Trophoblast cell (in vitro differentiated cells and primary cell): Measurements from ENCODE around the gene MAST4.
A peak's percentile ranks its signal among the peaks of the same experiment; 100 is the strongest.

Experiments used
- DNase-seq, 2 donors: peaks; one replicate each; pipeline ENCODE4 v3.0.0-alpha.2; 2016
- H2AFZ ChIP-seq: 2 replicates; pipeline ENCODE4 v1.6.1; 2013; ENCODE audit warnings: low read length, moderate library complexity, mild to moderate bottlenecking; ENCODE audit not compliant: insufficient read depth, poor library complexity
- H2AK5ac ChIP-seq: 2 replicates; pipeline ENCODE4 v1.6.1; 2013; ENCODE audit warnings: mild to moderate bottlenecking, low read length
- H2BK120ac ChIP-seq: 2 replicates; pipeline ENCODE4 v1.6.1; 2013; ENCODE audit warnings: low read length, mild to moderate bottlenecking, moderate library complexity; ENCODE audit not compliant: insufficient read depth, poor library complexity
- H2BK12ac ChIP-seq: 2 replicates; pipeline ENCODE4 v1.6.1; 2013; ENCODE audit warnings: mild to moderate bottlenecking, low read length, moderate library complexity
- H2BK5ac ChIP-seq: 2 replicates; pipeline ENCODE4 v1.6.1; 2013; ENCODE audit warnings: low read length, low read depth, moderate library complexity, mild to moderate bottlenecking; ENCODE audit not compliant: poor library complexity
- H3K14ac ChIP-seq: 2 replicates; pipeline ENCODE4 v1.6.1; 2013; ENCODE audit warnings: mild to moderate bottlenecking, low read length
- H3K18ac ChIP-seq: 2 replicates; pipeline ENCODE4 v1.6.1; 2013; ENCODE audit warnings: mild to moderate bottlenecking, low read length
- H3K23ac ChIP-seq: 2 replicates; pipeline ENCODE4 v1.6.1; 2013; ENCODE audit warnings: low read length
- H3K27ac ChIP-seq: 2 replicates; pipeline ENCODE4 v1.5.1; 2013; ENCODE audit warnings: low read depth, mild to moderate bottlenecking, inconsistent platforms, low read length, moderate library complexity
- H3K27me3 ChIP-seq: 2 replicates; pipeline ENCODE4 v1.6.1; 2013; ENCODE audit warnings: inconsistent platforms, mild to moderate bottlenecking, low read length, moderate library complexity; ENCODE audit not compliant: insufficient read depth
- H3K36me3 ChIP-seq, 2 experiments: 1 replicate in 1 of 2; 2 replicates in 1 of 2; pipeline ENCODE4 v1.6.1; 2013; ENCODE audit warnings: low read length in 2 of 2, mild to moderate bottlenecking in 2 of 2, moderate library complexity in 1 of 2; ENCODE audit not compliant: insufficient read depth in 2 of 2, control insufficient read depth in 1 of 2
- H3K4ac ChIP-seq: 2 replicates; pipeline ENCODE4 v1.6.1; 2013; ENCODE audit warnings: low read depth, mild to moderate bottlenecking, low read length, moderate library complexity
- H3K4me1 ChIP-seq, 2 experiments: 1 replicate in 1 of 2; 2 replicates in 1 of 2; pipeline ENCODE4 v1.6.1; 2013; ENCODE audit warnings: low read length in 2 of 2, mild to moderate bottlenecking in 2 of 2, moderate library complexity in 1 of 2; ENCODE audit not compliant: insufficient read depth in 2 of 2, control insufficient read depth in 1 of 2
- H3K4me2 ChIP-seq: 2 replicates; pipeline ENCODE4 v1.6.1; 2013; ENCODE audit warnings: inconsistent platforms, mild to moderate bottlenecking, low read length, moderate library complexity
- H3K4me3 ChIP-seq: 2 replicates; pipeline ENCODE4 v1.5.1; 2013; ENCODE audit warnings: mild to moderate bottlenecking, low read depth, low read length, inconsistent platforms
- H3K79me1 ChIP-seq: one replicate; pipeline ENCODE4 v1.6.1; 2013; ENCODE audit warnings: low read length
- H3K79me2 ChIP-seq: 2 replicates; pipeline ENCODE4 v1.6.1; 2013; ENCODE audit warnings: low read length, mild to moderate bottlenecking; ENCODE audit not compliant: control insufficient read depth, insufficient read depth, poor library complexity
- H3K9ac ChIP-seq: 2 replicates; pipeline ENCODE4 v1.6.1; 2013; ENCODE audit warnings: mild to moderate bottlenecking, low read length
- H3K9me3 ChIP-seq: 2 replicates; pipeline ENCODE4 v1.6.1; 2013; ENCODE audit warnings: low read depth, mild to moderate bottlenecking, control low read depth, inconsistent platforms, low read length; ENCODE audit not compliant: insufficient read depth
- H4K12ac ChIP-seq: 2 replicates; pipeline ENCODE4 v1.6.1; 2013; ENCODE audit warnings: low read depth, mild to moderate bottlenecking, low read length, moderate library complexity
- H4K8ac ChIP-seq: 2 replicates; pipeline ENCODE4 v1.6.1; 2013; ENCODE audit warnings: low read depth, mild to moderate bottlenecking, low read length, moderate library complexity
- H4K91ac ChIP-seq: one replicate; pipeline ENCODE4 v1.6.1; 2013; ENCODE audit warnings: low read depth, mild to moderate bottlenecking, low read length, moderate library complexity
- WGBS: extraction: QIAGEN DNeasy Blood & Tissue Kit; methylation state at CpG from one replicate; pipeline ENCODE4 v1.1.7; 2013; ENCODE audit warnings: missing lambda C conversion rate; ENCODE audit not compliant: insufficient read length, insufficient coverage; ENCODE audit errors: extremely low coverage; 5-methylcytosine and 5-hydroxymethylcytosine counted together

Gene MAST4

DNA sequence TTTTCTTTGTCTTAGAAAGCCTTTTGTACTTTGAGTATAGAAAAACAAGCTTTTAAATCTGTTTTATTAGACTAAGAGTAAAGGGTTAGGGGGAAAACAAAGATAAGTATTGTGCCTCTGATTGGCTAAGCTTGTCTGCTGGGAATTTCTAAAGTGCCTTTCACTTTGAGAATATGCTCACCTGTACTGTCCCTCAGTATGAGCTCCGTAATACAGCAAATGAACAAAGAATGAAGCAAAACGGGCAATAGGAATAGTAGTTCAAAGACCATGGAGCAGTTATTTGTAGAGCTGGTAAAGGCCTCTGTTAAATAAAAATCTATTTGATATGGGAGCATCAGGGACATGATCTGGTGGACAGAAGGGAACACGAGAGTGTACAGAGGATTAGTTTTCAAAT, 277.8 kb downstream of the MAST4 start:
- H2BK120ac ChIP-seq: no peak overlapping the region
- H3K23ac ChIP-seq: no peak overlapping the region
- no peak overlapping the region for H2AK5ac ChIP-seq
- H3K4me3 ChIP-seq: no peak overlapping the region
- no peak overlapping the region for H3K4ac ChIP-seq
- H4K8ac ChIP-seq: no peak overlapping the region
- H3K36me3 ChIP-seq: no peaks in the 10 kb centered on the region
- H3K18ac ChIP-seq: no peak overlapping the region
- H3K27ac ChIP-seq: no peak overlapping the region
- no peak overlapping the region for H4K91ac ChIP-seq
- H3K79me1 ChIP-seq: peaks cover 8% of the 10 kb centered on the region
- H3K4me1 ChIP-seq: peaks cover 0 to 4% of the 10 kb centered on the region in 2 experiments
- H3K79me2 ChIP-seq: no peaks in the 10 kb centered on the region
- H3K9me3 ChIP-seq: peaks cover 2% of the 10 kb centered on the region
- no CpG with 5 or more reads among the region's 3 CpGs for WGBS
- H3K14ac ChIP-seq: no peak overlapping the region
- no peak overlapping the region for H3K4me2 ChIP-seq
- no peaks in the 10 kb centered on the region for H3K27me3 ChIP-seq
- H2BK12ac ChIP-seq: no peak overlapping the region
- no peak overlapping the region for H2AFZ ChIP-seq
- no peak overlapping the region for H2BK5ac ChIP-seq
- H4K12ac ChIP-seq: no peak overlapping the region
- peak in 1 of 2 donors; percentile 53 for DNase-seq
- no peak overlapping the region for H3K9ac ChIP-seq

- Histone ChIP-seq H3K14ac (no peak overlapping the region), H3K79me2 (no peaks in the 10 kb centered on the region), H3K9me3 (peaks cover 2% of the 10 kb centered on the region), H4K12ac (no peak overlapping the region), H2AK5ac (no peak overlapping the region), H3K27me3 (no peaks in the 10 kb centered on the region), H3K4me3 (no peak overlapping the region), H2BK120ac (no peak overlapping the region), H2BK5ac (no peak overlapping the region), H2AFZ (no peak overlapping the region), H3K79me1 (peaks cover 3% of the 10 kb centered on the region), H3K23ac (no peak overlapping the region), H3K4me2 (no peak overlapping the region), H3K27ac (no peak overlapping the region), H2BK12ac (no peak overlapping the region), H3K4me1 (peaks cover 0 to 4% of the 10 kb centered on the region in 2 experiments), H3K4ac (no peak overlapping the region), H4K91ac (no peak overlapping the region), H3K36me3 (no peaks in the 10 kb centered on the region), H3K18ac (no peak overlapping the region), H4K8ac (no peak overlapping the region), H3K9ac (no peak overlapping the region)
- no peak for DNase-seq
Observed at GRCh38 chr5:66875315-66875714, 279.1 kb downstream of the MAST4 start.

DNA sequence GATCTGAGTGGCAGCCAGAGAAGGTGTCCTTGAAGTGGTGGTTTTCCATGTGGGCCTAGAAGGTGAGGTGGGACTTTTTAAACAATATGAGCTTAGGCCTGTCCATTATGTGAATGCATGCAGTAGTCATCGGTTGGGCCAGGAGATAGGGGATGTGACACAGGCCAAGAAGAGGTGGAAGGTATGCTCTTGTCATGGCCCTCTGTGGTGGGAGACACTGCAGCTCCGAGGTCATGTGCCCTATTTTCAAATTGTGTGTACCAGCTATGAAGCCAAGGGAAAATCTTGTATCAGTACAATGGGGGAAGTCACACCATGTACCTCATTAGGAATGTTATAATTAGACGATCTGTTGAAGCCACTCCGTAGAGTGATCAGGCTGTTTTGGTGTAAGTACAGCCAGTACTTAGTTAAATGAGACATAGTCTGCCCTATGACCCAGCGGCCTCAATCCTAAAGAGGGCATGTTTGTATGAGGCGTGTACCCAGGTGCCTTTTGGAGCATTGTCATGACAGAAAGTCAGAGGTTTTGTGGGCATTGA, 280.1 kb downstream of the MAST4 start:
- peaks cover 3% of the 10 kb centered on the region for H3K79me1 ChIP-seq
- H3K4me1 ChIP-seq: peaks cover 0 to 4% of the 10 kb centered on the region in 2 experiments
- no peak overlapping the region for H2BK5ac ChIP-seq
- no peaks in the 10 kb centered on the region for H3K36me3 ChIP-seq
- no peak overlapping the region for H3K4me2 ChIP-seq
- H4K12ac ChIP-seq: no peak overlapping the region
- no peak overlapping the region for H3K18ac ChIP-seq
- no peak overlapping the region for H3K4ac ChIP-seq
- H4K91ac ChIP-seq: no peak overlapping the region
- H3K9ac ChIP-seq: no peak overlapping the region
- H3K27me3 ChIP-seq: no peaks in the 10 kb centered on the region
- H3K79me2 ChIP-seq: no peaks in the 10 kb centered on the region
- no peak overlapping the region for H2AFZ ChIP-seq
- peak overlapping the region; percentile 33 for H2BK12ac ChIP-seq
- no peak overlapping the region for H3K14ac ChIP-seq
- DNase-seq: no peak
- no peak overlapping the region for H2BK120ac ChIP-seq
- no peak overlapping the region for H3K27ac ChIP-seq
- no peak overlapping the region for H3K4me3 ChIP-seq
- H4K8ac ChIP-seq: no peak overlapping the region
- H2AK5ac ChIP-seq: no peak overlapping the region
- WGBS: no CpG with 5 or more reads among the region's 6 CpGs
- peaks cover 2% of the 10 kb centered on the region for H3K9me3 ChIP-seq
- no peak overlapping the region for H3K23ac ChIP-seq

DNA sequence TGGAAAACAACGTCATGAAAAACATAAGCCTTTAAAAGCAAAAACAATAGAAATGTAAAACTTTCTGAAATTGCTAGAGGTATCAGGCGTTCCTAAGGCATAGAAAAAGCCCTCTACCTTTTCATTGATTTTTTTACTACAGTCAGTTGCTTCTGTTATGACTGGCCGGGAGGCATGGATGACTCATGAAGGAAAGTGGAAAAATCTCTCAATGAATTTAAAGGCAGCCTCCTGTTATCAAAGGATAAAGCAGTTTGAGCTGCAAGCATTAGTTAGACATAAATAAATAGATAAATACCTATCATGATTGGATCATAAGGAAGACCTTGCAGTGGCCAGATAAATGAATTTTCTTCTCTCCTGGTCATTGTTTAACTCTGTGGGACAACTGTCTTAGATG, 281.6 kb downstream of the MAST4 start:
- Histone ChIP-seq H3K9me3 (peaks cover 2% of the 10 kb centered on the region), H3K14ac (no peak overlapping the region), H3K4ac (no peak overlapping the region), H3K79me1 (no peaks in the 10 kb centered on the region), H2AFZ (no peak overlapping the region), H3K9ac (no peak overlapping the region), H4K8ac (no peak overlapping the region), H3K79me2 (no peaks in the 10 kb centered on the region), H3K4me3 (no peak overlapping the region), H3K36me3 (no peaks in the 10 kb centered on the region), H3K4me2 (no peak overlapping the region), H2AK5ac (no peak overlapping the region), H3K23ac (no peak overlapping the region), H2BK120ac (no peak overlapping the region), H4K91ac (no peak overlapping the region), H3K27ac (no peak overlapping the region), H4K12ac (no peak overlapping the region), H3K18ac (no peak overlapping the region), H3K4me1 (no peaks in the 10 kb centered on the region), H2BK12ac (no peak overlapping the region), H3K27me3 (no peaks in the 10 kb centered on the region), H2BK5ac (no peak overlapping the region)
- no CpG with 5 or more reads among the region's 3 CpGs for WGBS
- DNase-seq: peak in 1 of 2 donors; percentile 52
